Memory B cell (primary cell): ENCODE measurements around the gene LAMP2.
"Not testable (repeated sequence)": the region's sequence is repeated elsewhere in the genome, so short reads cannot be mapped to it uniquely, and the experiment has no call there.

Experiments used
- ATAC-seq: fragments of 150-1000 bp; cut with Tn5 transposase; 2 replicates; pipeline ENCODE4 v1.10.0; 2021; ENCODE audit warnings: low read depth, mild to moderate bottlenecking, moderate library complexity
- DNase-seq, 2 donors: peaks; one replicate each; pipeline ENCODE4 v3.0.0; 2022; ENCODE audit warnings: low spot score in 2 of 2
- H3K27ac Mint-ChIP-seq: one replicate; pipeline ENCODE4 v1.8.0; 2022; ENCODE audit warnings: mild to moderate bottlenecking, moderate library complexity, mixed read lengths
- H3K27me3 Mint-ChIP-seq: one replicate; pipeline ENCODE4 v1.8.0; 2022; ENCODE audit warnings: mixed read lengths
- H3K36me3 Mint-ChIP-seq: one replicate; pipeline ENCODE4 v1.8.0; 2022; ENCODE audit warnings: mild to moderate bottlenecking, mixed read lengths
- H3K4me1 Mint-ChIP-seq: one replicate; pipeline ENCODE4 v1.8.0; 2022; ENCODE audit warnings: mixed read lengths
- H3K4me3 Mint-ChIP-seq: one replicate; pipeline ENCODE4 v1.8.0; 2022; ENCODE audit warnings: mild to moderate bottlenecking, moderate library complexity, mixed read lengths
- H3K9me3 Mint-ChIP-seq: one replicate; pipeline ENCODE4 v1.8.0; 2022; ENCODE audit warnings: mixed read lengths

Gene LAMP2

DNA sequence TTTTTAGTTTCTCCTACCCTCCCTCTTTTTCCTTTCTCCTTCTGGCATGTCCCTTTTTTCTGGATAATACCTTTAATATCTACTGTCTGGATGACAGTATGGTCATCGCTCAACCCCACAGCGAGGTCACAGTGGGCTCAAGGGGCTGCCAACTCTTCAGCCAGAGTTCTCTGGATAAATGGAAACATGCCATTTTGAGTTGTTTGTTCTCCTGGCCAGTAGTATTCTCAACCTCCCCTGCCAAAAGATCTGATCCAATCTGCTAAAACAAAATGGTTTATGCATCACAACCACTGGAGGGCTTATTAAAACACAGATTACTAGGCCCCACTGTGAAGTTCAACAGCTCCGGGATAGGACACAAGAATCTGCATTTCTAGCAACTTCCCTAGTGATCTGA is 5.0 kb upstream of the LAMP2 start:
- no peak for ATAC-seq
- Mint-ChIP-seq H3K4me3 (no peak overlapping the region), H3K9me3 (no peaks in the 10 kb centered on the region), H3K36me3 (no peaks in the 10 kb centered on the region), H3K4me1 (no peaks in the 10 kb centered on the region), H3K27ac (no peak overlapping the region), H3K27me3 (no peaks in the 10 kb centered on the region)
- no peak for DNase-seq

GRCh38 chrX:120469657-120470056 is 561 bp upstream of the LAMP2 start:
- H3K9me3 Mint-ChIP-seq, H3K27me3 Mint-ChIP-seq, H3K36me3 Mint-ChIP-seq, DNase-seq, ATAC-seq: not testable (repeated sequence)
- Mint-ChIP-seq H3K4me1 (peaks cover 10% of the 10 kb centered on the region), H3K4me3 (peak overlapping the region; percentile 71), H3K27ac (peak overlapping the region; percentile 92)

DNA sequence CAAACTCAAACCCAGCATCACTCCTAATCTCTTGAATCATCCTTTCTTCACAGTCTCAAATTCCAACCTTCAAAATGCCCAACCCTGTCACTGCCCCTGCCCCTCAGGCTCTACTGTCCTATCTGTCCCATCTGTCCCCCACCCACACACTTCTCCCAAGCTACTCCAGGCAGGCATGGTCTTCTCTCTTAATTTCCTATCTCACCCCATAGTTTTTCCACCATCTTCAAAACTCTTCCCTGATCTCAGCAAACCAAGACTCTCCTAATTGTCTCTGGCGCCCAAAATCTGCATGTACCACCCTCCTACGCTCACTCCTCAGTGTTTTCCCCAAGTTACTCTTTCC is 644 bp downstream of the LAMP2 start:
- H3K36me3 Mint-ChIP-seq = no peaks in the 10 kb centered on the region
- peaks cover 14% of the 10 kb centered on the region for H3K4me1 Mint-ChIP-seq
- H3K9me3 Mint-ChIP-seq = no peaks in the 10 kb centered on the region
- DNase-seq (no peak), ATAC-seq (no peak)
- no peaks in the 10 kb centered on the region for H3K27me3 Mint-ChIP-seq
- H3K27ac Mint-ChIP-seq = peak overlapping the region; percentile 92
- H3K4me3 Mint-ChIP-seq = peak overlapping the region; percentile 97

- H3K27ac Mint-ChIP-seq = peak overlapping the region; percentile 92
- ATAC-seq (no peak), DNase-seq (no peak)
- no peaks in the 10 kb centered on the region for H3K27me3 Mint-ChIP-seq
- no peaks in the 10 kb centered on the region for H3K36me3 Mint-ChIP-seq
- peaks cover 14% of the 10 kb centered on the region for H3K4me1 Mint-ChIP-seq
- peak overlapping the region; percentile 97 for H3K4me3 Mint-ChIP-seq
- no peaks in the 10 kb centered on the region for H3K9me3 Mint-ChIP-seq
Measured at GRCh38 chrX:120468071-120468470, 1.0 kb downstream of the LAMP2 start.

- no peaks in the 10 kb centered on the region for H3K36me3 Mint-ChIP-seq
- H3K27ac Mint-ChIP-seq = no peak overlapping the region
- DNase-seq = no peak
- H3K9me3 Mint-ChIP-seq = no peaks in the 10 kb centered on the region
- H3K4me3 Mint-ChIP-seq = no peak overlapping the region
- H3K27me3 Mint-ChIP-seq = no peaks in the 10 kb centered on the region
- peaks cover 20% of the 10 kb centered on the region for H3K4me1 Mint-ChIP-seq
- no peak for ATAC-seq
Measured at GRCh38 chrX:120464411-120464810, 4.7 kb downstream of the LAMP2 start.

DNA sequence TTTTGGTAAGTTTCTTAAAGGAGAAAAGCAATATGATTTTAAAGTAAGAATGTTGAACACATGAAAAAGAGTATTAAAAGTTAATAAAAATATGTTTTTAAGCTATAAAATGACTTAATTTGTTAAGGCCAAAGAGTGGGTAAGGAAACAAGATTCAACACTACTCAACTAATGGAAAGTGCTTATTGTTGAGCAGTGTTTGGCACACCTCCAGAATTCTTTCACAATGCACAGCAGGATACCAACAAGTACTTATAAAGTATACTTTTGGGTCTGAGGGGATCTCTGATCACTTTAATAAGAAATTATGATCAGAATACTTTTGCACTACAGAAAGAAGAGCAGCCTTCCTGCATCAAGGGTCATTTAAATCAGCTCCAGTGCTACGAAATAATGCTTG is 5.9 kb downstream of the LAMP2 start:
- no peak overlapping the region for H3K27ac Mint-ChIP-seq

GRCh38 chrX:120462370-120462769 is 6.7 kb downstream of the LAMP2 start:
- H3K27ac Mint-ChIP-seq = no peak overlapping the region
- no peaks in the 10 kb centered on the region for H3K27me3 Mint-ChIP-seq
- no peaks in the 10 kb centered on the region for H3K36me3 Mint-ChIP-seq
- no peaks in the 10 kb centered on the region for H3K9me3 Mint-ChIP-seq
- peaks cover 20% of the 10 kb centered on the region for H3K4me1 Mint-ChIP-seq
- no peak for DNase-seq
- no peak overlapping the region for H3K4me3 Mint-ChIP-seq
- ATAC-seq = no peak

More for the DNA sequence above, 5.9 kb downstream of the LAMP2 start:
- Mint-ChIP-seq H3K4me1 (peaks cover 21% of the 10 kb centered on the region), H3K27me3 (no peaks in the 10 kb centered on the region), H3K9me3 (no peaks in the 10 kb centered on the region), H3K4me3 (no peak overlapping the region), H3K36me3 (no peaks in the 10 kb centered on the region)
- DNase-seq (no peak), ATAC-seq (no peak)

DNA sequence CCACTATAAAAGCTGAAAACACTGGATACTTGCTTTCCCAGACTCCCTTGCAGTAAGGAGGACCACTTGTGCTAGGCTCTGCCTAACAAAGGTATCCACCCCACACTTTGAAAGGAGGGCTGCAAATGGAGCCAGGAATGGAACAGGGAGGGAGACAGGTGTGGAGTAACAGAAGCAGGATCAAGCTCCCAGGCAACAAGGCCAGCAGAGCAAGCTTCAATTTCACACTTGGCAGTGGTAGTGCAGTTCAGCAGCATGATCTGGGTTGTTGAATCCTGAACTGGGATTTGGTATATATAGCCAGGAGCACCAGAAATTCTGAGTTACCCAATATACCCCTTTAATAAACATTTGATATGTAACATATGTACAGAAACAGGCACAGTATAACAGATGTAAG is 9.8 kb downstream of the LAMP2 start:
- Mint-ChIP-seq H3K27me3 (no peaks in the 10 kb centered on the region), H3K4me3 (no peak overlapping the region), H3K36me3 (peaks cover 2% of the 10 kb centered on the region), H3K9me3 (no peaks in the 10 kb centered on the region), H3K27ac (no peak overlapping the region), H3K4me1 (peaks cover 14% of the 10 kb centered on the region)
- no peak for ATAC-seq
- DNase-seq = no peak

DNA sequence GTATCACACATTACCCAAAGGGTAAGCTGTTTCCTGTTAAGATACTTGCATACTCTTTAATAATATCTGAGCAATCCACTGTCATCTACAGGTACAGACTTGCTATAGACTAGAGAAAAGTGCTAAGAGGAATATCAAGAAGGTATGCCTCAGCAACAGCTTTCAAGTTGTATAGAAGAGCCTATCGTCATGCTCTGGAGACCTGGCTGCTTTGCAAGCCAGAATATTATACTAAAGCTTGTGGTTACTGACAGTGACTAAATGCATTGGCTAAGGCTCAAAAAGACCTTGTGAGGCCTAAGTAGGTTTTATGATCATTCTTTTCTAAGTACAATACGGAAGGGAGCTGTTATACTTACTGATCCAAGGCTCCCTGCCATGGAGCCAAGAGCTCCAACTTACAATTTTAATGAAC is 11.3 kb downstream of the LAMP2 start:
- H3K36me3 Mint-ChIP-seq = peaks cover 6% of the 10 kb centered on the region
- no peak for DNase-seq
- H3K9me3 Mint-ChIP-seq = no peaks in the 10 kb centered on the region
- peak; percentile 85 for ATAC-seq
- H3K27me3 Mint-ChIP-seq = no peaks in the 10 kb centered on the region
- H3K4me1 Mint-ChIP-seq = peaks cover 14% of the 10 kb centered on the region
- H3K4me3 Mint-ChIP-seq = no peak overlapping the region
- no peak overlapping the region for H3K27ac Mint-ChIP-seq

DNA sequence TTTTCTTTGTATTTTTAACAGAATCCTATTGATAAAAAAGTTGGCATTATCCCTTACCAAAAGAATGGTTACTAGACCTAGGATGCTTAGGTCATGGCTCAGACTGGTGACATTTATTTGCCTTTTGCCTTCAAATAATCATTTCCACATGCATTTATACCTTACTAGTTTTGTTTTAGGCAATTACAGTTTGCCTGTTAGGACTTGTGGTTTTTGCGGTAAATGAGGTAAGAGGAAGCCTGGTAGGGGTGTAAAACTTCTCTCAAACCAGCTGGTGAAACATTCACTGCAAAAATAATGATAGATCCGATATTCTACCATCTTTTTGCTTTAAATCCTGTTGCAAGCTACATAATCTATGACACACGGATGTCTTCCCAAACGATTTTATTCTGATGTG is 12.1 kb downstream of the LAMP2 start:
- DNase-seq (no peak), ATAC-seq (peak; percentile 26)
- Mint-ChIP-seq H3K27ac (no peak overlapping the region), H3K9me3 (no peaks in the 10 kb centered on the region), H3K36me3 (peaks cover 9% of the 10 kb centered on the region), H3K27me3 (no peaks in the 10 kb centered on the region), H3K4me3 (peak overlapping the region; percentile 19), H3K4me1 (peaks cover 14% of the 10 kb centered on the region)

DNA sequence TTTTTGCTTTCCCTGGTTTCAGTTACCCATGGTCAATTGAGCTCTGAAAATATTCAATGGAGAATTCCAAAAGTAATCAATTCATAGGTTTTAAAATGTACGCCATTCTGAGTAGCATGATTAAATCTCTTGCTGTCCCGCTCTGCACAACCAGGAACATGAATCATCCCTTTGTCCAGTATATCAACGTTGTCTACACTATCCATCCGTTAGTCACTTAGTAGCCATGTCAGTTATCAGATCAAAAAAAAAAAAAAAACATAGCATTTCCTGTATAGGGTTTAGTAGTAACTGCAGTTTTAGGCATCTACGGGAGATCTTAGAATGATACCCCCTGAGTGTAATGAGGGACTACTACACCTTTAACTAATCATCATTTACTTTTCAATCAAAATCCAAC is 15.1 kb downstream of the LAMP2 start:
- Mint-ChIP-seq H3K4me3 (no peak overlapping the region), H3K36me3 (peaks cover 10% of the 10 kb centered on the region), H3K9me3 (no peaks in the 10 kb centered on the region), H3K4me1 (peaks cover 13% of the 10 kb centered on the region), H3K27ac (no peak overlapping the region), H3K27me3 (no peaks in the 10 kb centered on the region)
- no peak for DNase-seq
- no peak for ATAC-seq

DNA sequence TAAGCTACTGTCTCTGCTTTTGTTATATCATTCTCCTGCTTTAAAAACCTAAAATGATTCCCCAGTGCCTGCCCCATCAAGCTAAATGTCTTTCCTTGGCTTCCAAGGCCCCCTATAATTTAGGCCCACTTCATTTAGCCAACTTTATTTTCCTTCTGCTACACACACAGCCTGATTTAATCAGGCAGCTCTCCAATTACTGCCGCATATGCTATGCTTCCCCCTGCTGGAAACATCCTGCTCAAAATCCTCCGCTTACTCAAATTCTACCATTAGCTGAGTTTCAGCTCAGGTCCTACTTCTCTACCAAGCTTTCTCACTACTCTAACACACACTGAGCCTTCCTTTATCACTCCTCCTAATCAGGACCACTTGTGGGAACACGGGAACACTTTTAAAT is 17.0 kb downstream of the LAMP2 start:
- no peaks in the 10 kb centered on the region for H3K27me3 Mint-ChIP-seq
- no peak for DNase-seq
- H3K27ac Mint-ChIP-seq = no peak overlapping the region
- peaks cover 5% of the 10 kb centered on the region for H3K4me1 Mint-ChIP-seq
- H3K36me3 Mint-ChIP-seq = peaks cover 10% of the 10 kb centered on the region
- H3K4me3 Mint-ChIP-seq = no peak overlapping the region
- H3K9me3 Mint-ChIP-seq = no peaks in the 10 kb centered on the region
- ATAC-seq = peak; percentile 39

DNA sequence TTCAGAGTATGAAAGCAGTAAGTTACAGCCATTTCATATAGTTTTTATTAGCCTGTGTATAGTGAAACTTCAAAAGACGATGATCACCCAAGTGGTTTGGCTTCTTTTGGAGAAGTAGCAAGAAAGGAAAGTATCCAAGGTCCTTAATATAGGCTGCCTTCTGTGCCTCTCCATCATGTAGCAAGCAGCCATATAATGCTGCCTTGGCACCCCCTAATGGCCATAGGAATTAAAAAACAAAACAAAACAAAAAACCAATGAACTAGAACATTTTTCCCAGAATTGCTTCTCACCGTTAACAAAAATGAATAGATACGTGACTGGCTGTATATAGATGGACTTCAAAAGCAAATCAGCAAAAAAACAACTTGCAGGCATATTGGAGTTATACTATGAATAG is 18.9 kb downstream of the LAMP2 start:
- Mint-ChIP-seq H3K4me3 (no peak overlapping the region), H3K4me1 (peaks cover 5% of the 10 kb centered on the region), H3K9me3 (no peaks in the 10 kb centered on the region), H3K27me3 (no peaks in the 10 kb centered on the region), H3K27ac (no peak overlapping the region), H3K36me3 (peaks cover 10% of the 10 kb centered on the region)
- peak in 1 of 2 donors; percentile 4 for DNase-seq
- ATAC-seq = peak; percentile 64

DNA sequence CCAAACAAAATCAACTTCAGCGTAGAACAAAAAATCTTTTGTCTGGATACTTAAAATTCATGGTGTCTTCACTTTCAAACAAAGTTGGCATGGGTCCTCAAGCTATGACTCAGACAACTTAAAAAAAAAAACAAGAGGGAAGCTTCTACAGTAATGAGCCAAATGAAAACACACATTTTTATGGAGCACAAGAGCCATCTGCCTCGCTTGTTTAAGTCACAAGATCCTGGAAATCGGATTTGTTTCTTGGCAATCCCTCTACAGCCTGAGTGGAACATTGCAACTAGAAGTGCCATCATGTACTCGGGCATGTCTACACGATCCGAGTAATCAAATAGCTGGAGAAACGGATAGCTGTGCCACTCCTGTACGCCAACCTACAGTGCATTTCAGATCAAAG is 22.6 kb downstream of the LAMP2 start:
- H3K36me3 Mint-ChIP-seq = peaks cover 10% of the 10 kb centered on the region
- no peak overlapping the region for H3K4me3 Mint-ChIP-seq
- ATAC-seq (no peak), DNase-seq (no peak)
- H3K27me3 Mint-ChIP-seq = no peaks in the 10 kb centered on the region
- no peaks in the 10 kb centered on the region for H3K9me3 Mint-ChIP-seq
- peaks cover 3% of the 10 kb centered on the region for H3K4me1 Mint-ChIP-seq
- no peak overlapping the region for H3K27ac Mint-ChIP-seq

DNA sequence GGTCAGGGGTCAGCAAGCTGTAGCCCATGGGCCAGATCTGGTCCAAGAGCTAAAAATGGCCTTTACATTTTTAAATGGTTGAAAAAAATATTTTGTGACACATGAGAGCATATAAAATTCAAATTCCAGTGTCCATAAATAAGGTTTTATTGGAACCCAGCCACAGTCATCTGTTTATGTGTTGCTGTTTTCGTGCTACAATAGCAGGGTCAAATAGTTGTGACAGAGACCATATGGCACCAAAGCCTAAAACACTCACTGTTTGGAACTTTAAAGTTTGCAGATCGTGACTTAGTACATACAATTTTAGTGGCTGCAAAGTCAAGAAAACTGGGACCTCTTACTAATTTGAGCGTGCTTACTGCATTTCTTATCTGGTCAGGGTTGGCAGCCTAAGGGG is 29.2 kb downstream of the LAMP2 start:
- H3K4me1 Mint-ChIP-seq = no peaks in the 10 kb centered on the region
- H3K27me3 Mint-ChIP-seq = no peaks in the 10 kb centered on the region
- no peak overlapping the region for H3K27ac Mint-ChIP-seq
- H3K9me3 Mint-ChIP-seq = no peaks in the 10 kb centered on the region
- ATAC-seq (no peak), DNase-seq (no peak)
- peaks cover 10% of the 10 kb centered on the region for H3K36me3 Mint-ChIP-seq
- H3K4me3 Mint-ChIP-seq = no peak overlapping the region
